ENCODE results near the gene MECR.
"Not testable (repeated sequence)": the region's sequence is repeated elsewhere in the genome, so short reads cannot be mapped to it uniquely, and the experiment has no call there.

Gene MECR

GRCh38 chr1:29152046-29152805, 78.5 kb downstream of the MECR start:
- DNase-seq (ENCODE audit: low read depth) = no peak
- H3K4me3 ChIP-seq (ENCODE audit: low read depth, low read length) = no peak overlapping the region
- no peak for TF ChIP-seq CTCF (IDR thresholded peaks at IDR 0.05; ENCODE audit: control insufficient read depth, extremely low read depth, insufficient read depth)

GRCh38 chr1:29150346-29150745, 80.4 kb downstream of the MECR start:
- DNase-seq (ENCODE audit: low read depth); H3K4me3 ChIP-seq (ENCODE audit: low read depth, low read length): not testable (repeated sequence)

GRCh38 chr1:29148656-29149491, 81.9 kb downstream of the MECR start:
- H3K4me3 ChIP-seq (ENCODE audit: low read depth, low read length) = no peak overlapping the region
- DNase-seq (ENCODE audit: low read depth) = no peak
- no peak for TF ChIP-seq CTCF (IDR thresholded peaks at IDR 0.05; ENCODE audit: control insufficient read depth, extremely low read depth, insufficient read depth)

- no peak overlapping the region for H3K4me3 ChIP-seq (ENCODE audit: low read depth, low read length)
- no peak for DNase-seq (ENCODE audit: low read depth)
- no peak for TF ChIP-seq CTCF (IDR thresholded peaks at IDR 0.05; ENCODE audit: control insufficient read depth, extremely low read depth, insufficient read depth)
Observed at GRCh38 chr1:29145739-29146437, 84.8 kb downstream of the MECR start.

- TF ChIP-seq CTCF (IDR thresholded peaks at IDR 0.05; ENCODE audit: control insufficient read depth, extremely low read depth, insufficient read depth) = no peak
- no peak overlapping the region for H3K4me3 ChIP-seq (ENCODE audit: low read depth, low read length)
- DNase-seq (ENCODE audit: low read depth) = no peak
Observed at GRCh38 chr1:29144178-29144577, 86.6 kb downstream of the MECR start.

GRCh38 chr1:29142714-29143113, 88.0 kb downstream of the MECR start:
- no peak for DNase-seq (ENCODE audit: low read depth)
- H3K4me3 ChIP-seq (ENCODE audit: low read depth, low read length) = no peak overlapping the region
- TF ChIP-seq CTCF (IDR thresholded peaks at IDR 0.05; ENCODE audit: control insufficient read depth, extremely low read depth, insufficient read depth) = no peak

Data from LNCaP clone FGC (cell line).